ENCODE data around the gene TNFRSF25.

Gene TNFRSF25

DNA sequence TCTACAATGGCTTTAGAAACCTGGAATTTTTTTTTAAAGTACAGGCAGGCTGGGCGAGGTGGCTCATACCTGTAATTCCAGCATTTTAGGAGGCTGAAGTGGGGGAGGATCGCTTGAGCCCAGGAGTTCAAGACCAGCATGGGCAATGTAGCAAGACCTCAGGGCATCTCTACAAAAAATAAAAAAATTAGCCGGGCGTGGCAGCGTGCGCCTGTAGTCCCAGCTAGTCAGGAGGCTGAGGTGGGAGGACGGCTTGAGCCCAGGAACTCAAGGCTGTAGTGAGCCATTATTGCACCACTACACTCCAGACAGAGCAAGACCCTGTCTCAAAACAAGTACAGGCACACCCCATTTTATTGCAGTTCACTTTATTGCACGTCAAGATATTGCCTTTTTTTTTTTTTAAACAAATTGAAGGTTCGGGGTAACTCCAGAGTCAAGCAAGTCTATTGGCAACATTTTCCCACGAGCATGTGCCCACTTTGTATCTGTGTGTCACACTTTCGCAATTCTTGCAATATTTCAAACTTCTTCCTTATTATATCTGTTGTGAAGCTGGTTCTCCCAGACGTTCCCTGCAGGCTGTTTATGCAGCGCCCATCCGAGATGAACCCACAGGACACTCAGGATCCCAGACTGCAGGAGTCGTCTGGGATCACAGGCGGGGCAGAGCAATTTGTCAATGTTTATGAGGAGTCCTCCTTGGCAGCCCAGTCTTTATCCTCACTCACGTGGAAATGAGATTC lies 50.9 kb downstream of the TNFRSF25 start:
- H3K27ac Mint-ChIP-seq = no peak overlapping the region
- TF ChIP-seq CTCF (IDR thresholded peaks at IDR 0.05) = no peak
- peaks cover 94% of the 10 kb centered on the region for H3K27me3 Mint-ChIP-seq (ENCODE audit: low read depth, poor library complexity)
- no peak for DNase-seq
- no peaks in the 10 kb centered on the region for H3K9me3 Mint-ChIP-seq
- H3K36me3 Mint-ChIP-seq (ENCODE audit: low read depth) = no peaks in the 10 kb centered on the region
- H3K4me1 Mint-ChIP-seq = peaks cover 42% of the 10 kb centered on the region
- H3K4me3 Mint-ChIP-seq = peak overlapping the region; percentile 26

DNA sequence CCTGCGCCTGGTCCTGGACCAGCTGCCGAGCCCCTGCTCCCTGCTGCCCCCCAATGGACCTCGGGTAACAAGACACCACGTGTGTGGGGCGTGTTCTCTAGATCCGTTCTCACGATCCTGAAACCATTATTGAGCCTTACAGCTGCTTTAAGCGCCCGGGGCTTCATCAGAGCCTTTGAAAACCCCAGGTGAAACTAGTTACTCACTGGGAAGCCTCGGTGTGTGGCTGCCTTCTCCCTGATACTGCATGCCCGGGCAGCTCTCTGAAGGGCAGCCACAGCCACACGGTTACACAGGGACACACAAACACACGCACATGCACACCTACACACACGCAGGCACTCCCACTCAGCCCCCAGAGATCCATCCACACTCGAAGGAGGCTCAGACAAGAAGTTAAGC lies 51.5 kb downstream of the TNFRSF25 start:
- Mint-ChIP-seq H3K27ac (no peak overlapping the region), H3K4me1 (peaks cover 42% of the 10 kb centered on the region), H3K27me3 (ENCODE audit: low read depth, poor library complexity) (peaks cover 91% of the 10 kb centered on the region), H3K4me3 (peak overlapping the region; percentile 54), H3K36me3 (ENCODE audit: low read depth) (no peaks in the 10 kb centered on the region), H3K9me3 (no peaks in the 10 kb centered on the region)
- no peak for DNase-seq
- peak; percentile 53 for TF ChIP-seq CTCF (IDR thresholded peaks at IDR 0.05)

DNA sequence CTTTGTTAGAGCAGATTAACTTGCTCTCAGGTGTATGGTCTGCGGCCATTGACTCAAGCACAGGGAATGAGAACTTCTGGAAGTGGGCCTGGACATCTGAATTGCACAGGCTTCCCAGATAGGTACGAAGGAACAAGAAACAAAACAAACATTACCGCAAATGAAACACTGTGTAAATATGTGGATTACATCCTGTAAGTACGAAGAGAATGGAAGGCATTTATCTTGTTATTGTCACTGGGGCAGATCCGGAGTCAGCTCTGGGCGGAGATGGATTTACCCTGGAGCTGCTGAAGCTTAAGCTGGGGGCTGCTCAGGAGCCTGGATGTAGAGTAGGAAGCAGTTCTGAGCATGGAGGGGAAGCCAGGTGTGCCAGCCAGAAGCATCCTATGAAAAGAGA lies 53.1 kb downstream of the TNFRSF25 start:
- Mint-ChIP-seq H3K27me3 (ENCODE audit: low read depth, poor library complexity) (peaks cover 82% of the 10 kb centered on the region), H3K27ac (no peak overlapping the region), H3K4me1 (peaks cover 42% of the 10 kb centered on the region), H3K9me3 (no peaks in the 10 kb centered on the region), H3K36me3 (ENCODE audit: low read depth) (no peaks in the 10 kb centered on the region), H3K4me3 (peak overlapping the region; percentile 24)
- no peak for TF ChIP-seq CTCF (IDR thresholded peaks at IDR 0.05)
- no peak for DNase-seq

All from nephron progenitor cell (in vitro differentiated cells).